Activated T-helper 1 cell treated with Interleukin-2 at 50 U/mL for 16 hours (primary cell): ENCODE data around the gene CCDC148.

Experiments
- DNase-seq: peaks from one replicate; pipeline ENCODE4 v3.0.0-alpha.2; 2020; ENCODE audit warnings: low read depth

Gene CCDC148

GRCh38 chr2:158124896-158125295 lies 331.7 kb downstream of the CCDC148 start:
- no peak for DNase-seq
